ENCODE results near the gene TTLL12.

- TF ChIP-seq CTCF (IDR thresholded peaks at IDR 0.05; ENCODE audit: insufficient read depth, low read depth, low read length) (no peak), EZH2 (IDR thresholded peaks at IDR 0.05; ENCODE audit: insufficient read depth, low read length) (no peak)
Measured at GRCh38 chr22:43183496-43184277, 3.2 kb downstream of the TTLL12 start.

Measured in astrocyte (in vitro differentiated cells and primary cell).